ENCODE measurements around the gene SEMA3B.
"Not testable (repeated sequence)": the region's sequence is repeated elsewhere in the genome, so short reads cannot be mapped to it uniquely, and the experiment has no call there.

Gene SEMA3B

GRCh38 chr3:50299929-50300680, 31.2 kb downstream of the SEMA3B start:
- no peaks in the 10 kb centered on the region for H3K36me3 ChIP-seq (ENCODE audit: control insufficient read depth, insufficient read depth, low read length)
- no peaks in the 10 kb centered on the region for H3K27me3 ChIP-seq (ENCODE audit: control insufficient read depth, insufficient read depth, low read length)
- WGBS (ENCODE audit: insufficient coverage, insufficient read length): no CpG with 5 or more reads among the region's 12 CpGs
- no peaks in the 10 kb centered on the region for H3K4me1 ChIP-seq (ENCODE audit: control insufficient read depth, insufficient read depth, low read length)
- DNase-seq (ENCODE audit: low read depth, low spot score): no peak
- no peak overlapping the region; the same call in 1 of the 2 replicates for H3K4me3 ChIP-seq (ENCODE audit: low read length)
- no peak overlapping the region for H3K27ac ChIP-seq (ENCODE audit: low read length)
- no peaks in the 10 kb centered on the region for H3K9me3 ChIP-seq (ENCODE audit: control insufficient read depth, insufficient read depth, low read length)

GRCh38 chr3:50300681-50301254, 31.8 kb downstream of the SEMA3B start:
- Histone ChIP-seq H3K9me3 (ENCODE audit: control insufficient read depth, insufficient read depth, low read length) (no peaks in the 10 kb centered on the region), H3K4me1 (ENCODE audit: control insufficient read depth, insufficient read depth, low read length) (no peaks in the 10 kb centered on the region), H3K27ac (ENCODE audit: low read length) (no peak overlapping the region), H3K4me3 (ENCODE audit: low read length) (no peak overlapping the region), H3K27me3 (ENCODE audit: control insufficient read depth, insufficient read depth, low read length) (no peaks in the 10 kb centered on the region), H3K36me3 (ENCODE audit: control insufficient read depth, insufficient read depth, low read length) (no peaks in the 10 kb centered on the region)
- no CpG with 5 or more reads among the region's 6 CpGs for WGBS (ENCODE audit: insufficient coverage, insufficient read length)
- no peak for DNase-seq (ENCODE audit: low read depth, low spot score)

GRCh38 chr3:50302095-50303012, 33.4 kb downstream of the SEMA3B start:
- no peaks in the 10 kb centered on the region for H3K4me1 ChIP-seq (ENCODE audit: control insufficient read depth, insufficient read depth, low read length)
- no CpG with 5 or more reads among the region's 32 CpGs for WGBS (ENCODE audit: insufficient coverage, insufficient read length)
- H3K4me3 ChIP-seq (ENCODE audit: low read length): no peak overlapping the region
- no peaks in the 10 kb centered on the region for H3K36me3 ChIP-seq (ENCODE audit: control insufficient read depth, insufficient read depth, low read length)
- no peaks in the 10 kb centered on the region for H3K27me3 ChIP-seq (ENCODE audit: control insufficient read depth, insufficient read depth, low read length)
- DNase-seq (ENCODE audit: low read depth, low spot score): no peak
- no peaks in the 10 kb centered on the region for H3K9me3 ChIP-seq (ENCODE audit: control insufficient read depth, insufficient read depth, low read length)
- H3K27ac ChIP-seq (ENCODE audit: low read length): no peak overlapping the region

- no peak for DNase-seq (ENCODE audit: low read depth, low spot score)
- no peaks in the 10 kb centered on the region for H3K27me3 ChIP-seq (ENCODE audit: control insufficient read depth, insufficient read depth, low read length)
- H3K4me1 ChIP-seq (ENCODE audit: control insufficient read depth, insufficient read depth, low read length): no peaks in the 10 kb centered on the region
- H3K4me3 ChIP-seq (ENCODE audit: low read length): no peak within 1 kb of the TSS
- WGBS (ENCODE audit: insufficient coverage, insufficient read length): no CpG with 5 or more reads among the region's 14 CpGs
- H3K36me3 ChIP-seq (ENCODE audit: control insufficient read depth, insufficient read depth, low read length): no peaks in the 10 kb centered on the region
- no peak within 1 kb of the TSS for H3K27ac ChIP-seq (ENCODE audit: low read length)
- H3K9me3 ChIP-seq (ENCODE audit: control insufficient read depth, insufficient read depth, low read length): no peaks in the 10 kb centered on the region
Observed at GRCh38 chr3:50303013-50303815, 34.3 kb downstream of the SEMA3B start, which contains the start of gene HYAL1. HYAL1 (minus strand) TSS chr3:50303574; CDS start chr3:50302956, 618 bp downstream.

- H3K27me3 ChIP-seq (ENCODE audit: control insufficient read depth, insufficient read depth, low read length): no peaks in the 10 kb centered on the region
- no peaks in the 10 kb centered on the region for H3K36me3 ChIP-seq (ENCODE audit: control insufficient read depth, insufficient read depth, low read length)
- H3K27ac ChIP-seq (ENCODE audit: low read length): no peak overlapping the region
- no peaks in the 10 kb centered on the region for H3K9me3 ChIP-seq (ENCODE audit: control insufficient read depth, insufficient read depth, low read length)
- no peaks in the 10 kb centered on the region for H3K4me1 ChIP-seq (ENCODE audit: control insufficient read depth, insufficient read depth, low read length)
- DNase-seq (ENCODE audit: low read depth, low spot score): no peak
- H3K4me3 ChIP-seq (ENCODE audit: low read length): no peak overlapping the region
Observed at GRCh38 chr3:50304601-50305000, 35.7 kb downstream of the SEMA3B start.

- not testable (repeated sequence) for DNase-seq (ENCODE audit: low read depth, low spot score); H3K4me3 ChIP-seq (ENCODE audit: low read length); H3K4me1 ChIP-seq (ENCODE audit: control insufficient read depth, insufficient read depth, low read length); H3K36me3 ChIP-seq (ENCODE audit: control insufficient read depth, insufficient read depth, low read length); H3K27ac ChIP-seq (ENCODE audit: low read length); H3K27me3 ChIP-seq (ENCODE audit: control insufficient read depth, insufficient read depth, low read length); H3K9me3 ChIP-seq (ENCODE audit: control insufficient read depth, insufficient read depth, low read length)
- no CpG with 5 or more reads among the region's 32 CpGs for WGBS (ENCODE audit: insufficient coverage, insufficient read length)
Observed at GRCh38 chr3:50312041-50312440, 43.1 kb downstream of the SEMA3B start.

GRCh38 chr3:50314342-50314741, 45.4 kb downstream of the SEMA3B start:
- H3K27me3 ChIP-seq (ENCODE audit: control insufficient read depth, insufficient read depth, low read length): no peaks in the 10 kb centered on the region
- H3K4me1 ChIP-seq (ENCODE audit: control insufficient read depth, insufficient read depth, low read length): no peaks in the 10 kb centered on the region
- peaks cover 24% of the 10 kb centered on the region for H3K36me3 ChIP-seq (ENCODE audit: control insufficient read depth, insufficient read depth, low read length)
- H3K9me3 ChIP-seq (ENCODE audit: control insufficient read depth, insufficient read depth, low read length): no peaks in the 10 kb centered on the region
- no CpG with 5 or more reads among the region's 3 CpGs for WGBS (ENCODE audit: insufficient coverage, insufficient read length)
- no peak overlapping the region for H3K4me3 ChIP-seq (ENCODE audit: low read length)
- no peak overlapping the region for H3K27ac ChIP-seq (ENCODE audit: low read length)
- DNase-seq (ENCODE audit: low read depth, low spot score): no peak

GRCh38 chr3:50314816-50315215, 45.9 kb downstream of the SEMA3B start:
- Histone ChIP-seq H3K27ac (ENCODE audit: low read length) (no peak overlapping the region), H3K27me3 (ENCODE audit: control insufficient read depth, insufficient read depth, low read length) (no peaks in the 10 kb centered on the region)
- WGBS (ENCODE audit: insufficient coverage, insufficient read length): no CpG with 5 or more reads among the region's 4 CpGs

GRCh38 chr3:50316657-50317242, 47.8 kb downstream of the SEMA3B start:
- Histone ChIP-seq H3K27ac (ENCODE audit: low read length) (no peak overlapping the region), H3K36me3 (ENCODE audit: control insufficient read depth, insufficient read depth, low read length) (peaks cover 27% of the 10 kb centered on the region), H3K9me3 (ENCODE audit: control insufficient read depth, insufficient read depth, low read length) (no peaks in the 10 kb centered on the region), H3K27me3 (ENCODE audit: control insufficient read depth, insufficient read depth, low read length) (no peaks in the 10 kb centered on the region), H3K4me1 (ENCODE audit: control insufficient read depth, insufficient read depth, low read length) (peaks cover 5% of the 10 kb centered on the region; the same call in 1 of the 2 replicates), H3K4me3 (ENCODE audit: low read length) (no peak overlapping the region)
- no peak for DNase-seq (ENCODE audit: low read depth, low spot score)
- no CpG with 5 or more reads among the region's 9 CpGs for WGBS (ENCODE audit: insufficient coverage, insufficient read length)

More at GRCh38 chr3:50314816-50315215, 45.9 kb downstream of the SEMA3B start:
- peaks cover 27% of the 10 kb centered on the region for H3K36me3 ChIP-seq (ENCODE audit: control insufficient read depth, insufficient read depth, low read length)
- DNase-seq (ENCODE audit: low read depth, low spot score): no peak
- no peak overlapping the region for H3K4me3 ChIP-seq (ENCODE audit: low read length)
- peaks cover under 1% of the 10 kb centered on the region; the same call in 1 of the 2 replicates for H3K4me1 ChIP-seq (ENCODE audit: control insufficient read depth, insufficient read depth, low read length)
- no peaks in the 10 kb centered on the region for H3K9me3 ChIP-seq (ENCODE audit: control insufficient read depth, insufficient read depth, low read length)
